ENCODE data around the gene ZNF462.

ZNF462 gene

DNA sequence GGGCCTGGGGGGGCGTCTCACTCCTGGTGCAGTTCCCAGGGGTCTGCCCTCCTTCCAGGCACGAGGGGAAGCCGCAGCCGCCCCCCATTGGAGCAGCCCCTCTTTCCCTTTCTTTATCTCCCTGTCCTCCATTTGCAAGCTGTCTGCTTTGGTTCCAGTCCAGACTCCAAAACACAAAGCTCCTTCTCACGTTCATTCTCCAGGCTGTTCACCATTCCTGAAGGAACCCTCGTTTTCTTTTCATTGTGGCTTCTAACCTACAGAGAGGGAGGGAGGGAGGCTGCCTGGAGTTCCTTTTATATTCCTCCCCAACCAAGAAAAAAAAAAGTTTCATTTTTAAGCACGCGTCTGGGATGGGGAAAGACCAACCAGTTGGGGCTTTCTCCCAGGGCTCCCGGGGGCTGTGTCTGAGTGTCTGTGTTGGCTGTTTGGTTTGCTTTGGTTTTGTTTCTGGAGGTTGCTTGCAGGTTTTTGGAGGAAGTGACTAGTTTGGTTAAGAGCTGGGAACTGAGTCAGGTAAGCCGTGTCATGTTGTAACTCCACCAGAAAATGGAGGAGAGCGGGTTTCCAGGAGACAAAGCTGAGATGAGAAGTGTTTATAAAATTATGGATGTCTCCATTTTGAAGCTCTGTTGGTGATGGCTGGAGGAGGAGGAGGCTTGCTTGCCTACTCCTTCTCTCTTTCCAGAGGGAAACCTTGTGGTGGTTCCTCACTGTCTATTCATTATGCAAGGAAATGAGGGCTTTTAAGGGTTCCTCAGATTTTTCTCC, 1.6 kb downstream of the ZNF462 start:
- DNase-seq = peak; percentile 49

DNA sequence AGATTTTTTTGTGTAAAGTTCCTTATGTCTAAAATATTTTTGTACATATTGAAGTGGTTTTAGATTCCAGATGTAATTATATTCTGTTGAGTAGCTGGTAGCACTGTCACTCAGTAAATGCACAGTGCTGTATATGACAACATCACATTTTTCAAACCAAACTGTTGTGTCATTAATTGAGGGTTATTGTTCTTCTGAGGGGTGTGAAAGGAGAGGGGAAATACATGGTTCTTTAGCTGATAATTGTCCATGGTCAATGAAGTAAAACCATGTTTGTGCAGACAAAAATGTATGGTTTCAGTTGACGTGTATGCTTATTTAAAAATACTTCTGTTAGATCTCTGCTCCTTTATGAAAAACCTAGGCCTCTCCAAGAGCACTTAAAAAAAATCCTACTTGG, 3.3 kb downstream of the ZNF462 start:
- DNase-seq = no peak

GRCh38 chr9:106867286-106867685, 4.3 kb downstream of the ZNF462 start:
- DNase-seq = no peak

- no peak for DNase-seq
Observed at GRCh38 chr9:106868087-106868486, 5.1 kb downstream of the ZNF462 start.

GRCh38 chr9:106868565-106868964, 5.6 kb downstream of the ZNF462 start:
- DNase-seq = no peak

- DNase-seq = no peak
Observed at GRCh38 chr9:106869028-106869427, 6.1 kb downstream of the ZNF462 start.

DNA sequence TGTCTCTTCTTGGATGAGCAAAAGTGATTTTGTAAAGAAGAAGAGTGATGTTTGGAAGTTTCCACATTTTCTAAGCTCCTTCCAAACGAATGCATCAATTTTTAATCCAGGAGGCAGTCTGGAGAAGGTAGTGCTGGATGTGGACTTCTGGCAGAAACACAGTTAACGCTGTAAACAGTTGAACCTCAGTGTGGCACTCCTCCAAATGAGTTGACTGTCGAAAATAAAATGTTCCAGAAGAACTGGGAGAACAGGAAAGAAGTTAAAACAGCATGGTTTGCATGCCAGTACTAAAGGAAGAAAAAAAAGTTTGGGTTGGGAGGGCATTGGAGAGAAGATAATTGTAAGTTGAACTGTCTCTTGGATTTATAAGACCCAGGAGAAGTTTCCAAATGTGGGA, 6.5 kb downstream of the ZNF462 start:
- no peak for DNase-seq

DNA sequence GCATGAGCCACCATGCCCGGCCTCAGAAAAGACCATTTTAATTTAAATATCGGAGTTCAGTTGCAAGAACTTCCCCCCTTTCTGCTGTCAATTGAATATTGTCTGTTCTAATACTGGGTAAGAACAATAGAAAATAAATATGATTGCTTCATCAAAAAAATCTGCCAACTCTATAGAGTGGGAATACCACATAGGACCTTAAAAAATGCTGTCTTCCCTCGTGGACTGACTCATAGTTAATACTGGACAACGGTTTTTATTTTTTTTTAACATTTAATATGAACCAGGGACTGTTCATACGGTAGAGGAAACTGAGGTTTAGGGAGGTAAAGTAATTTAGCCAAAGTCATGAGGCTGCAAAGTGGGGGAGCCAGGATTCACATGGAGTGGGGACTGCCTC, 9.7 kb downstream of the ZNF462 start:
- no peak for DNase-seq

- no peak for DNase-seq
Observed at GRCh38 chr9:106874031-106874430, 11.1 kb downstream of the ZNF462 start.

DNA sequence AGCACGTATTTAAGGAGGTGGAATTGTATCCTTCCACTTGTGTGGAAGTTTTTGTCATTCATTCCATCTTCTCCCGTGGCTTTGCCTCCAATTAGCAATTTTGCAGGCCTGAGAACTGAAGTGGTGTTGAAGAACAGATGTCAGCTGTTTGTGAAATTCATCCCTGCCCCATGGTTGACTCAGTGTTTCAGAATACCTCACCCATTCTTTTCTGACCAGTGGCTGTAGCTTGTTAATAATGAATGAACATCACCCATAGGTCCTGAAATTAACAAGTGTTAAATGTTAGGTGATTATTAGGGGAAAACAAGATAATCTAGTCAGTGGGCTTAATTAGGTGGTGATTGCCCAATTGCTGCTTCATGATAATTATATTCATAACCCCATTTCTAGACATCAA, 11.7 kb downstream of the ZNF462 start:
- DNase-seq = no peak

DNA sequence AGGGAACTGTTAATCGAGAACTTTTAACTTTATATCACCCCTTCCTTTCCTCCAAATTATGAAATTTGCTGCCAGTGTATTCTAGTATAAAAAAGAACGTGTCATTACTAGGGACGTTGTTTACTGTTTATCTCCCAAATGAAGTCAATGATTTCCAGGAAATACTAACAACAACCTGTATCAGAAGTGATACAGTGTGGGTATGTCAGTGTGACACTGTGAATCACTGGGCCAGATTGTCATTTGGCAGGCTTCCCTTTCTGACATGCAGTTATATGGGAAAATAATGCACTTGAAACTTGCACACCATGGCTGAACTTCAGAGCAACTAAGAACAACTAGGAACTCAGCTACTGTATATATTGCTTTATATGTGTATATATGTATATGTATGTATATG, 12.6 kb downstream of the ZNF462 start:
- DNase-seq = no peak

DNA sequence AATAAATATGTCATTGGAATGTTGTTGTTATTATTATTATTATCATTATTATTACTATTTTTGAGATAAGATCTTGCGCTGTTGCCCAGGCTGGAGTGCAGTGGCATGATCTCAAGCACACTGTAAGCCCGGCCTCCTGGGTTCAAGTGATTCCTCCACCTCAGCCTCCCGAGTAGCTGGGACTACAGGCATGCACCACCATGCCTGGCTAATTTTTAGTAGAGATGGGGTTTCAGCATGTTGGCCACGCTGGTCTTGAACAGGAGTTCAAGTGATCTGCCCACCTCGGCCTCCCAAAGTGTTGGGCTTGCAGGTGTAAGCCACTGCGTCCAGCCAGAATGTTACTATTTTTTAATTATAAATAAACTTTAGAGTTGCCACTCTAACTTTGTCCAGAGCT, 14.4 kb downstream of the ZNF462 start:
- DNase-seq = no peak

DNA sequence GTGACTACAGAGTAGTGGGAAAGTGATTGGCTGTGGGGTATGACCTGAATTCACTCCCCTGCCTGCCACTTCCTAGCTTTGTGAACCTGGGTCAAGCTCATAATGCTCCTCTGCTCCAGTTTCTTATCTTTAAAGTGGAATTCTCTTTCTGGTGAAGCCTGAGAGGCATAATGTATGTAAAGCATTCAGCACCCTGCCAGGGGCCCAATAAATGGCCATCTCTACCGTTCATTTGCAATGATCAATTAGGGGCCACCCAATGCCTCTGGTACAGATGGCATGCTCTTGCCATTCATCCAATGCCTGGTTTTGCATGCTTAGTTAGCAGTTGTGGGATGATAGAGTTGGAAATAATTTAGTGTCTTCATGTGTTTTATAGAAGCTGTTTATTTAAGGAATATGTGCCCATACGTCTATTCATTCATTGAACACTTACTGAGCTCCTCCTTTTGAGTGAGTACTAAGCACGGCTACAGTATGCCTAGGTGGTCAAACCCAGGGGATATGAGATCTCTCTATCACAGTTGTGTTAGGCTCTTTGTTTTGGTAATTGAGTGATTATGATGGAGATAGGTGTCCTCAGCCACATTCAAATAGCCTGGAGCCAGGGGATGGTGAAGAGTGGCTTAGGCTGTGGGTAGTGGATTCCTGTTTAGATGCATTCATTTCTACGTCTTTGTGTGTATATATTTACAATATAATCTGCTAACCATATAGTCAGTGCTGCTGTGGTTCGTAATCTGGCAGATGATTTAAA, 15.3 kb downstream of the ZNF462 start:
- no peak for DNase-seq

DNA sequence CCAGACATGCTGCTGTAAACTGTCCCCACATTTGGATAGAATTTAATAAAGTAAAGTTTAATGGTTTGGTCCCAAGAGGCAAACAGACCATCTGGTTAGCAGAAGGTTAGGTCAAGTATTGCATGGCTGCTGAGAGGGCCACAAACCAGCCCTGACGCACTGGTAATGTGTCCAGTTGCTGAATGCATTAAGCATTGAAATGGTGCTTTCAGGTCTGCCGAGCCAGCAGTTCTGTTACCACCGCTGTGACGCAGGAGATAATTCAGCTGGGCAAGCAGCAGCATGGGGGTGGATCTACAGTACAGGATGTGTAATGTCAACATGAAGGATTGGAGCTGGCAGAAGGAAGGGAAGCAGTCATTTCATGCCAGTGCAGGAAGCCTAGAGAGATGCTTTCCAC, 16.0 kb downstream of the ZNF462 start:
- DNase-seq = no peak

GRCh38 chr9:106879439-106879882, 16.5 kb downstream of the ZNF462 start:
- DNase-seq = no peak

- DNase-seq = no peak
Observed at GRCh38 chr9:106880081-106880480, 17.1 kb downstream of the ZNF462 start.

DNA sequence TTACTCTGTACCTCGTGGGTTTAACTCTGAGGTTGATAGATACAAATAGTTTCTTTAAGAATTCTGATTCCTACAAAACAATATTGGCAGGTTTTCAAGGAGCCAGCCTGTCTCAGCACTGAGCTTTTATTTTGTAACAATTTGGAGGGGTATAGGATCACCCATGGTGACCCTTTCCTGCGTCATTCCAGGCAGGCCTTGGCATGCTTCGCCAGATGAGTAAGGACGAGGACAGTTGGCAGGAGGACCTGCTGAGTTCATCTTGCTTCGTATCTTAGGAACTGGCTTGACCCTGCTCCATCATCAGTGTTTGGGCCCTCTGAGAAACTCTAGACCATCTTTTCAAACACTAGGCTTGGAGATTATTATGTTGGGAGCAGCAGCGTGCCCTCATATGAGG, 17.9 kb downstream of the ZNF462 start:
- no peak for DNase-seq

- DNase-seq = no peak
Observed at GRCh38 chr9:106883030-106883429, 20.1 kb downstream of the ZNF462 start.

DNA sequence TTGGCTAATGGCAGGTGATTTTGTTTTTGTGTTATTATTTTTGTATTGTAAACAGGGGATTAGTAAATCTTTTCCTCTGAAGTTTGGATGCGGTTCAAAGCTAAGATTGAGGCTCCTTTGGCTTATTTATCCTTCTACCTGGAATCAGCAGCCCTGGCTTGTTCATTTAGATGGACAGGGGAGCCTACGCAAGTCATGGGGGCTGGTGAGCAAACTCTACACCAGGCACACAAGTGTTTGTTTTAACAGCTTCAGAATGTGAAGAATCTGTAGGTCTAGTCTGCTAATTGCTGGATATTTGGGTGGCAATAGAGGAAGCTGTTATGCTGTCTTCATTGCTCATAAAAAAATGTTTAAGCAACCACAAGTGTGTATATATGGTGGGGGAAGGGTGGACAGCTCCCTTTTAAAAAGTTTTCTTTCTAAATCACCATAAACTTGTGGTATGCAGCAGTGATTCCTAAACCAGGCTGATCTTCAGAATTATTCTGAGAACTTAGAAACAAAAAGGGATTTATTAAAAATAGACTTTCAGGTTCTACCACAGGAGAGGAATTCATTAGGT, 20.7 kb downstream of the ZNF462 start:
- DNase-seq = no peak

DNA sequence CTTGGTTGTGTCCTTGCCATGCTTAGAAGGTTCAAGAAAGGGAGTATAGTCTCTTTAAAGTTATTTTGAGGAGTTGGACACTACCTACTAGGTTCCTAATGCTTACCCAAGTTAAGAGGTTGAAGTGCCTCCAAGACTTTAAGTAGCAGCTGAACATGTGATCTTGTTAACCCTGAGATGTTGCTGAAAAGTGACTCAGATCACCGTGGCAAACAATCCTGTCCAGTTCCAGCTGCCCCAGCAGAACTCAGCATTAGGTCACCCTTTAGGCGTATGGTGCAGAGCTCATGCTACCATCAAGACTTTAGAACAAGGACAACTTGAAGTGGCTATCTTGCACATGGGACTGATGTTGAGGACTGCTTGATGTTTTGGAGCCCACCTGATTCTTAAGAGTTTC, 22.5 kb downstream of the ZNF462 start:
- peak; percentile 48 for DNase-seq

GRCh38 chr9:106886111-106887046, 23.4 kb downstream of the ZNF462 start:
- DNase-seq = no peak

- no peak for DNase-seq
Observed at GRCh38 chr9:106887066-106887465, 24.1 kb downstream of the ZNF462 start.

DNA sequence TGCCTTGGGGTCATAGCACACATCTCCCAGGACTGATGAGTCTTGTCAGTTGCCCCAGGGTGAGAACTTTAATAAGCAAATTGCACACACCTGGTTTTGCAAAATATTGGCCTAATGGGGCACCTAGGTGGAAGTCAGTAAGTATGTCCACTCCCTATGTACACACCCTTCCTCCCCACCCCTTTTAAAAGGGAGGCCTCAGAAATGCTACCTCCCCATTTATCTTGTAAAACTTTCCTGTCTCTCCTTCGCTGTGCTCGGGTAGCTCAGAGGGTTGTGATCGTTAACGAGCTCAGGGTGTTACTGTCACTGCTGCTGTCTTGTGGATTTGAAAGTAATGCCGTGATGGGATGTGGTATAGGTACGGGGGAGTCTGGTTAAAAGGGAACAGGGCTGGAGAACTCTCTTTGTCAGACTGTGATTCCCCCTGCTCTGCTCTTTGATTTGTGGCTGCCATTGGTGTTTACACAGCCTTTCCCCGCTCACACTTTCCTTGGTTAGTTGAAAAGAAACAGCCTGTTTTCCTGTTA, 26.2 kb downstream of the ZNF462 start:
- DNase-seq = no peak
